ENCODE data around the gene CTTN.

CTTN gene

DNA sequence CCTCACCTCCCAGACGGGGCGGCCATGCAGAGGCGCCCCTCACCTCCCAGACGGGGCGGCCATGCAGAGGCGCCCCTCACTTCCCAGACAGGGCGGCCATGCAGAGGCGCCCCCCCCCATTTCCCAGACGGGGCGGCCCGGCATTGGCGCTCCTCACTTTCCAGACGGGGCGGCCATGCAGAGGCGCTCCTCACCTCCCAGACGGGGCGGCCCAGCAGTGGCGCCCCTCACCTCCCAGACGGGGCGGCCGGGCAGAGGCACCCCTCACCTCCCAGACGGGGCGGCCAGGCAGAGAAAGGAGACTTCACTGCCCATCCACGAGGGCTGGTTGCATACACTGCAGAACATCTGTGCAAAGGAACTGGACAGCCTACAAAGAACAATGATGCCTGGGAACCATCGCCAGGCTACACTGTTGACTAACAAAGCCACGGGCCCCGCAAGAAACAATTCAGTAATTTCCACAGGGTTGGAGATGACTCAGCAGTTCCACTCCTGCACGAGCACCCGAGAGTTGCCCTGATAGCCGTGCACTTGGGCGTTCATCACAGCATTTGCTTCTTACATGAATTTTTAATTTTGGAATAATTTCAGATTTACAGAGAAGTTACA, 58.7 kb downstream of the CTTN start:
- DNase-seq: no peak

DNA sequence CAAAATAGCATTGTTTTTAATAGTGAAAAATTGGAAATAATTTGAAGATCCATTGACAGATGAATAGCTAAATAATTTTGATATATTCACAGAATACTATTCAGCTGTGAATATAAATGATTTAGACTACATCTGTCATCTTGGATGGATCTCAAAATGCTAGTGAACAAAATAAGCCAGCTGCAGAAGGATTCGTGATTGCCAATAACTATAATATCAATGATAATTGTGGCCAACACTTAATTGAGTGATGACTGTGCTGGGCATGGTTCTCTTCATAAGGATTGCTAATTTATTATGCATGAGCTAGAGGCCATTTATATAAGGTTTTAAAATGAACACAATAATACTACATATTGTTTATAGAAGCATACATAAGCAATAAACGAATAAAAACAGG, 60.4 kb downstream of the CTTN start:
- no peak for DNase-seq

DNA sequence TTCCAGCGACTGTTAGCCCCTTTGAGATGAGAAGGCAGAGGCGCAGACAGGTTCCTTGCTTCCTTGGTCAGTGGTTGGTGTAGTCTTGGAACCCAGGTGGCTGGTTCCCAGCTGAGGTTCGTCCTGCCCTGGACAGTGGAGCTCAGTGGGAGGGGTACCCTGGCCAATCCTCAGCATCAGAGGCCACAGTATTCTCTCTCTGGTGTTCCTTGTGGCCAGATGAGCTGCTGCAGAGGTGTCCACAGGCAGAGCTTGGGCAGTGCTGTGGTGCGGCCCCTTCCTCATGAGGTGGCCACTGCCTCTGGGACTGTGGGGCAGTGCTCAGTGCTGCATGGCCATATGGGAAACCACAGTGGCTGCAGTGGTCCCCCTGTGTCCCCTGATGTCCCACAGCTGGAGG, 61.8 kb downstream of the CTTN start:
- no peak for DNase-seq

DNA sequence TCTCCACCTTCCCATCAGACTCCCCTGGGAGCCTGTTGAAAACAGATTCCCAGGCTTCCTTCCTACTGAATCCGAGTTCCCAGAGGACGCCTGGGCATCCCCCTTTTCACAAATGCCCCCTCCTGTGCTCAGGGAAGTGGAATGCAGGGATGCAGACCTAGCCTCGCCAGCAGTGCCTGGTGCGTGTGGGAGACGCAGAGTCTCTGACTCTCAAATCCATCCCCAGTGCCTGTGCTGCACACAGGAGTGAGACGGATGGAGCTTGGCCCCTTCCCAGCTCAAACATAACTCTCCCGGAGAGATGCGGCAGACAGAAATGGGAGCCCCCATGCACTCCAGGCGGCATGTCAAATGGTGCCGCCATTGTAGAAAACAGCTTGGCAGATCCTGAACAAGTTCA, 62.6 kb downstream of the CTTN start:
- no peak for DNase-seq

DNA sequence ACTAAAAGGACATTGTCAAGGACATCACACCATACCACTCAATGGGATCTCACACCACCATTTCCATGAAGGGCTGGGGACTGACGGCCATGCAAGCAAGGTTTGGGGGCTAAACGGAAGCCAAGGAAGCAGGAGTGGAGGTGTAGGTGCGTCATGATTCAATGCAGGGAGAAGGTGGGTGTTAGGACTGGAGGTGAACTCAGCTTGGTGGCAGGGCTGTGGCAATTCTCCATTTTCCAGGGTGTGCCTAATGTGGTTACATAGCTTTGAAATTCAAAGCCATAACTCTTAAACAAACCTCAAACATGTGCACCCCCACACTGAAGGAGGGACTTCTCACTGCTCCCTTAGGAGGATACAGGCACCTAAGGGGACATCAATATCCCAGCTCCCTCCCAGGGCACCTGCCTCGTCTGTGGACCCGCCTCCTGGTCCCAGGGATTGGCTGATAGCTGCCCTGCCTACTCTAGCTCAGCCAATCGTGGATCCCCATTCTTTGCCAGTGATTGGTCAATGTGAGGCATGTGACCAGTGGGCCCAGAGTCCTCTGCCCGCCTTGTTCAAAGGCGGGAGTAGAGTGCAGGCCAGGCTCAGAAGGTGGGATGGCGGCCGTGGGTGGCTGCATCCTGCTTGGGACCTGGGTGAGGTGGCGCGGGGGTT, 64.6 kb downstream of the CTTN start:
- no peak for DNase-seq

DNA sequence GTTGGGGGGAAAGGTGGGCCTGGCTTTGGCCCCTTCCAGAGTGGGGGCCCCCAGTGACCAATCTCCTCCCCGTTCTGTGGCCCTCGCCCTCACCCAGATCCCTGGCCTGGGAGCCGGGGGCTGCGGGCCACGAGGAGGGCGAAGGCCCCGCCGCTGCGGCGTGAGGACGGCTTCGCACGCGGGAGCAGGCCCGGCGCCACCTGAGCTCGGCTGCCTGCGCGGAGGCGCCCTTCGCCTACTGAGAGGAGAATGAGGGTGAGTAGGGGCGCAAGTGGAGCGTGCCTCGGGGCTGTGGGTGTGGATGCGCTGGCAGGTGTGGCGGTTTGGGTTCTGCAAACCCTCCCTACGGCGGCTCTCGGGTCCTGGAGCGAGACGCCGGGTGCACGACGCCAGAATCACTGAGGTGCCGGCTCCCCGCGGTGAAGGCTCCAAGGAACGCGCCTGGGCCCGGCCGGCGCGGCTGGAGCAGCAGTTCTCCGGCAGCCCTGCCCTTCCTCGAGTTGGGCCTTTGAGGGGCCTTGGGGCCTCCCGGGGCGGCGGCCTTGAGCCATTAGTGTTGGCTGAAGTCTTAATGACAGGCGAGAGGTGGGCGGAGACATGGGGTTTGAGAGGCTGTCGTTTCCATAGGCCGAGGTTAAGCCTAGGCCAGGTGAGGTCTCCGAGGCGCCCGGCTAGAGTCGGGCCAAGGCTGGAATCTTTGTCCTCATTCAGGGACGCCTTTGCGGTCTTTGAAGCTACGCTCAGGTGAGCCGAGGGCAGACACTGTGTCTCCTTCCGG, 65.3 kb downstream of the CTTN start:
- no peak for DNase-seq

DNA sequence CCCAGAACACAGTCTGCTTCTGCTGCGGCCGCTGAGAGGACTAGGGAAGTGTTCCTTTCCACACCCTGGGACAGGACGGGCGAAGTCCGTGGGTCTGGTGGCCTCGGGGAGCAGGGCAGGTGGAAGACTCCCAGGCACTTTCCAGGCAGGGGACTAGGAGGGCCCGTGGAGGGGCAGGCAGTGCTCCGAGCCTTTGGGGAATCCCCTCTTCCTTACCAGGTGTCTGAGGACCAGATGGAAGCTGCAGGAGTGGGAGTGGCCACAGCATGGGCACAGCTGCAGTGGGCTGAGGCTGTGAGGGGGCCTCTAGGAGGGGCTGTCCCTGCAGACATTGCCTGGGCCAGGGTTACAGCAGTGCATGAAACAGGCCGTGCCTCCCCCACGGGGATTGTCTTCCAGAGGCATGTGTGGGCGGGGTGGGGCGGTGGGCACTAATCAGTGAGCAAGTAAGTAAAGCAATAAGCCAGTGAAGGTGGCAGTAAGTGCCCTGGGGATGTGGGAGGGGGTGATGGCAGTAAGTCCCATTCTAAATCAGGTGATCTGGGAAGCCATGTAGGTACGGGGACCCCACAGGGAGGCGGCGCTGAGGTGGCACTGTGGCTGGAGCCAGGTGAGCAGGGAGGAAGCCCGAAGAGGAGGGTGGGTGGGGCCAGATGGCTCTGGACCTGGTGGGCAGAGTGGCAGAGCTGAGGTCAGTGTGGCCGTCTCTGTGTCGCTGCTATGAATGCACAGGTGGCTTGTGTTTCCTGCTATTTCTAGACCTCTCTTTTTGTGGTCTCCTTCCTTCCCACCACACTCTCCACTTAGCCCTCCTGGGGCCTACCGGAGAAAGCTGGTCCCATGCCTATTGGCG, 66.4 kb downstream of the CTTN start:
- DNase-seq: no peak

DNA sequence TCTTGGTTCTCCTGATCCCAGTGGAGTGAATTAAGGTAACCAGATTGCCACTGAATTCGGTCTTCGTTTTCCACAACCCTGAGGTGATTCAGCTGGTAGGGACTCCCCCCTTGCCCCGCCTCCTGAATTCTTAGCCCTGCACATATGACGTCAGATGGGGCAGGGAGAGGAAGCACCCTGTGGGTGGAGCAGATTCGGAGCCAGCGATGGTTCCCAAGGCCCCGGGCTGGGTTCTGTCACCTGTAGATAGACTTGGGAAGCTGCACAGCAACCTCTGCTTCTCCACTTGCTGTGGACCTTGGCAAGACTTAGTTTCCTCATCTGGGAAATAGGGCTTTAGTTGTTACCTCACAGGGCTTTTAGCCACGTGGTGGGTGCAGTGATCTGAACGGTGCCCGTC, 67.8 kb downstream of the CTTN start:
- DNase-seq: no peak

DNA sequence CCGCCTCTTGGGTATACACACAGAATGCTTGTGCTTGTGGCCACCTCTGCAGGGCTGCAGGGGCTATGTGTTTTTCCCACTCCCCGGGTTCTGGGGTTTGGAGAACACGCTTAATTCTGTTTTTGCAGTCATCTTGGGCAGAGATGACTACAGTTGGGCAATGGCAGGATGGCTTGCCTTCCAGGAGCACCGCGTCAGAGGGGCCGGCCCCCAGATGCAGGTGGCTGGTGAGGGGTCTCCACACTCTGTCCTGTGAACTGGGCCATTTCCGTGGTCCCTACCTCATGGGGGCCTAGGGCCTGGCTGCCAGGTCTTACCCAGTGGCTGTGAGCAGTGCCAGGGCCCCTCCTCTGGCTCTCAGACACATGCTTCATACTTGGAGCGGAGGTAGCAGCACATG, 68.3 kb downstream of the CTTN start:
- no peak for DNase-seq

DNA sequence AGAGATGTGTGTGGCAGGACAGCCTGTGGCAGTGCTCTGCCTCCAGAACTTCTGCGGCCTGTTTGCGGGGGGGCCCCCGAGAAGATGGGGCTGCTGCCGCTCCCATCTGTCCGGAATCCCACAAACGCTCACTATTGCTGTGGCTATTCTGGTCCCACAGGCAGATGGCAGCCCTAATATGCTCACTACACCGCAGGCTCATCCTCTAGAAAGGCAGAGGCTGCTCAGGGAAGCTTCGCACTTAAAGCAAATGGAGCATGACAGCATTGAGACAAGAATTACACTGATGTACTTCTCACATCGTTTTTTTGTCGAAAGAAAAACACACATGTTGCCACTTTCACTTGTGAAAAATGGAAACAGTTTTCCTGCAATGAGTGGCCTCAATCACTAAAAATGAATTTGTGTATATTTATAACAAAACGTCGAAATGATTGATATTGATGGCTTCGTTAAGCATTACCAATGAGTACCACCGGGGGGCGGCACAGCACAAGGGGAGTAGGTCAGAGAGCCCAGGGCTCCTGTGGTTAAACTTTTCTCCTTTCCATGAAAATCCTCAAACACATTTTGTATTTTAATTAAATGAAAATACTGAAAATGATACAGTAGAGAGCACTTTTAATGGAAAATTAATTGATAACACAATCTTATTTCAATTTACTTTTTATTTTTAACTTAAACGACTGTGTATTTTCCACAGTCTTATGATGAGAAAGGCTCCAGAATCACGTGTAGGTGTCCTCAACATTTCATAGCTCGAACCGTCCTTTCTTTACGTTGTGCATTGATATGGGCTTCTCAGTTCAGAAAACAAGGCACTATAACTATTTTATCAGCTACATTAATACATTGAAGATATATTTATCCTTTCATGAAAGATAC, 69.1 kb downstream of the CTTN start:
- DNase-seq: no peak

DNA sequence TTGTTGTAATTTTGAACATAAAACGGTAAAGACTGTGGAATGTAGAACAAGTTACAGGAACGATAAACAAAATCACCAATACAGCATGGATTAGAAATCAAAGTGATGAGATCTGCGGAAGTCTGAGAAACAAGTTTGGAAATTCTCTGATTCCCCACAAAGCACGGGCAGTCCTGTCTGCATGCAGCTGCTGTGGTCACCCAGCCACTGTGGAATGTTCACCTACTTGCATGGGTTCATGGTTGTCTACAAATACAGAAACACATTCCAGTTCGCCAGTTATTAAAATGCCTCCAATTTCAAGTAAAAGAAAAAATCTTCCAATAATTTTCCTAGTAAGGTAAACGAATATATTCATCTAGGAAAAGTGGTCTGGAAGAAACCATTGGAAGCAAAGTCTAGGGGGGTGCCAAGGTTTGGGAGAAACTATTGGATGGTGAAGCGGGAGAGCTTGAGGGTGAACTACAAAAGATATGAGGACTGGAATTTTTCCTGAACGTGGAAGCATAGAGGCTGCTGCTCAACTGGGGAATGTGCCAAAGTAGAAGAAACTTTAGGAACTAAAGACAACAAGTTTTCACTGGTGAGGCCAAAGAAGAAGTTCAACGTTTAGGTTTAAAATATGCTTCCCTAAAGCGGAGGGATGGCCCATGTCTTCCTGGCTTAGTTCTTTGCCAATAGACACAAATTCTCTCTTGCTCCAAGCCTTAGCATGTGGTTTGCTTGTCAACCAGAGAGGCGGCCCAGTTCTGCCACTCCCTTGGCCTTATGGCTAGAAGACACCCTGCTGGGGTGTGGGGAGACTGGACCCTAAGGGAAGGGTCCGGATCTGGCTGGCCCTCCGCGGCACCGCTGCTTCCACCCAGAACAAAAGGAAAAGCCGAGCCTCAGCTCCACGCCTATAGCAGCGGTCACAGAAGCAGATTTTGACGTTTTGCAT, 70.2 kb downstream of the CTTN start:
- DNase-seq: no peak

DNA sequence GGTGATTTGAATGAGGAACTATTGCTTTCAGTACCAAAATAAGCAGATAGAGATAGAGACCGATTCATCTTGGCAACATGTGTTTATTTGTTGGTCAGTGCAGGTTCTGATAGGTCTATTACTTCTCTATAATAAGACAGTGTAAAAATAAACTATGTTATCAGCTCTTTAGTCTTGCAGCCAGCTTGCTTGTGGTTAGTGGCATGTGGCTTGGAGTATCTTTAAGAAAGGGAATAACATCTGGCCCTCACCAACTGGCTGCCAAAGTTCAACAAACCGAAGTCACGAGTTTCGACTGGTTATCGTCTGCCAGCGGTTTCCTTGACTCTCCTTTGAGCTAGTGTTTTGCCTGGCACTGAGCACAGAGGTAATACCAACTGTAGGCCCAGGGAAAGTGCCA, 71.8 kb downstream of the CTTN start:
- DNase-seq: no peak

DNA sequence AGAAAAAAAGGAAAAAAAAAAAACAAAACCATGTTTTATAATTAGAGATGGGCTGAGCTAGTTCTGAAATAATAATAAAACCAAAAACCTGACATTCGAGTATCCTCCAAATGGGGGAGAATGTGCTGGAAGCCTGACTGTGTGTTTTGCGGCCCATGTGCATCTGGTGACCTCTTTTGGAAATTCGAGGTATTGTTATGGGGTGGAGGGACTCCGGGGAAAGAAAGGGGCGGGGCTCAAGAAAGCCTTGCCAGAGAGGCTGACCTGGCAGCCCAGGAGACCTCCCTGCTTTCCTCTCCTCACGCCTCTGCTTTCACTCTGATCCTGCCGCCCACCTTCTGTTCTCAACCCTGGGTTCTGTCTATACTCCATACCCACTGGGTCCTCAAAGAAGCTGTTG, 72.9 kb downstream of the CTTN start:
- DNase-seq: no peak

DNA sequence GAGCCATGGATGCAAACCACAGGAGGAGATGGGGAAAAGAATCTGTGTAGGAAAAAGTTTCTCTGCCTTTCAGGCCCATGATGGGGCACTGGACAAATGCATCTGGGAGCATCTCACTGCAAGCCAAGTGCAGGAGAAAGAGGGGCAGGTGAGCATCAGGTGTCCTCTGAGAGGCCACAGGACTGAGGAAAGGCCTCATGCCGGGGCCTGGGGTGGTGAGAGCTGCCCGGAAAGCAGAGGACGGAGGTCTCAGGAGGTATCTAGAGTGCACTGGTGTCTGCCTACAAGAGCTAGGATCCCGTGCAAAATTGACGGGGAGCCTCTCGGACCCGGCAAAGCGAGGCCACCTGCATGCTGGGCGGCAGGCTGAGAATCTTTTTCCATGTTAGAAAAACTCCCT, 73.9 kb downstream of the CTTN start:
- no peak for DNase-seq

DNA sequence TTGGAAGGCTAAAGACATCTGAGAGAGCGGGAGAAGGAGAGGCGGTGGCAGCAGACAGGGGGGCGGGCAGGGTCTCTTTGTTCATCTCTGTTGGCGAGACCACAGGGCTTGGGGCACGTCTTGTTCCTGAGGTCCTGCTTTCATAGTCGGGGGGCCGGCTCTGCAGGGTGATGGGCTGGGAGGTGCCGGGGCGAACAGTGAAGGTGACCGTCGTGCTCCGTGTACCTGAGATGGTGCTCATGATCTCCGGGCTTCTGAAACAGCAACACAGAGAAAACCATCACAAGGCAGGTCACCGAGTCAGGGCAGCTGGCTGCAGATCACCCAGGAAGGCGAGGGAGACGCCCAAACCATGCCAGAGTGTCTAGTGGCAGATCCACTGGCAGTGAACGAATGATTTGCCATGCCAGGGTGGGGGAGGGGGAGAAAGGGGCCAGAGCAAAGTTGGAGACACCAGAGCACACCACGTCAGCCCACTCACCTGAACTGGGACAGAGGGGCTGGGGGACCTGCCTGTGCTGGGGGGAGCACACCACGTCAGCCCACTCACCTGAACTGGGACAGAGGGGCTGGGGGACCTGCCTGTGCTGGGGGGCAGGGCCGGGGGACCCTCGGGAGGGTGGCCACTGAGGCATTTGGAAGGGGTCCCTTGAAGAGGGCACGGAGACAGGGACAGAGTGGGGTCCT, 75.0 kb downstream of the CTTN start:
- DNase-seq: no peak

DNA sequence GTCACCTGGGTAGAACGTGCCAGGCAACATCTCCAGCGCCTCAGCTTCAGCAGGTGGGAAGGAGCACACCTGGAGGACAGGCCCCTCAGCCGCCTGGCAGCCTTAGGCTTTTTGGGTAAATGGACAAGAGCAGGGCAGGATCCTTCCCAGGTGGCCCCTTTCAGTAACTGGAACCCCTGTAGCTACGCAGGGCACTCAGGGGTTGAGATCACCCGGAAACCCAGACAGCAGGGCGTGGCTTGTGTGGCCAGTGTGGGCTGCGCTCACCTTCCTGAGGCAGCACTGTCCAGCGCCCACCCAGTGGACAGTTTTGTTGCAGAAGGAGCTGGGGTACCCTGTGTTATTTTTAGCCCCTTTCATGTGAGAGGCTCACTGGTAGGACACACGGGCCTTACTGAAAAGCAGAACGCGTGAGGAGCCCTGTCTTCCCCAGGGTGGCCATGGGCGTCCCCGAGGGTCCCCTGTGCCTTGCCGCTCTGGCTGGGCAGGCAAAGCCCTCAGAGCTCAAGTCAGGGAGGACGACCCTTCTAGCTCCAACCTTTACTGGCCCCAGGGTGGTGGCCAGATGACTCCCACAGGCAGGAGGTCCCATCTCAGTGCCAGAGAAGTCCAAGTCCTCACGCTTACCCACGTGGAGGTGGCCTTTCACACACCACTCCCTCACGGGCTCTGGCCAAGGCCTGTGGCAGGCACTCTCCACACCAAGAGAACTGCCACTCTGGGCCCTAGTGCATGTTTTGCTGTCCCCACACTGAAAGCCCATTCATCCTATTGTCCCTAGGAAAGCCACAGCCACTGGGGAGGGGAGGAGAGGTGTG, 75.8 kb downstream of the CTTN start:
- DNase-seq: no peak

DNA sequence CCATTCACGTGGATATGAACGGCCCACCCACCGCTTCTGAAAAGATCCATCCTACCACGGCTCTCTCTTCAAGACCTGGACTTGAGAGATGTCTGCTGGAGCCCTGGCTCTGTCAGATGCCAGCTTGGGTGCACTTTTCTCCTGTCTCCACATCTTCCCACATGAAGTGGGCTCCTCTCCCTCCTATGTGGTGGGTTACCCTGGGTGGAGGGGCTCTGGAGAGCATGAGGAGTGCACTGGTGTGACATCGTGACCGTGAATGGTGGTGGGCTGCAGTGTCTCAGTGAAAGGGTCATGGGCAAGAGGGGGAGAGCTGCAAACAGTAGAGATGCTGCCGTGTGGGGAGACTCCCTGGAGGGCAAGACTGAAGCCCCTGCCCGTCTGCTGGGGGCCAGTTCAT, 76.4 kb downstream of the CTTN start:
- no peak for DNase-seq

DNA sequence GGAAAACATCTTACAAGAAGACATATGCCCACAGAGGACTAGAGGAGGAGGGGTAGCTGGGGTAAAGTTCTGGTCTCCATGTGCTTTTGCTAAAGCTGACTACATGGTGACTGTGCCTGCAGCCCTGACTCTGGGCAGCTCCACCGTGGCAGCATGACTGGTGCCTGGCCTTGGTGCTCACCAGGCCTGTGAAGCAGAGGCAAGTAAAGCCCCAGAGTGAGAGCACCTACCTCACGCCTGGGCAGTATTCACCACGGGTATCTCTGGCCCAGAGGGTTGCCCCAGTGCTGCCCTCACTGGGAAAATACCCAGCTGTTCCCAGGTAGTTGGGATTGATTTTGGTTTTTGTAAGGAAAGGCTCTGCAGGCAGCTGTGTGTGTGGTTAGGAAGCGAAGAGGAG, 78.3 kb downstream of the CTTN start:
- DNase-seq: no peak

DNA sequence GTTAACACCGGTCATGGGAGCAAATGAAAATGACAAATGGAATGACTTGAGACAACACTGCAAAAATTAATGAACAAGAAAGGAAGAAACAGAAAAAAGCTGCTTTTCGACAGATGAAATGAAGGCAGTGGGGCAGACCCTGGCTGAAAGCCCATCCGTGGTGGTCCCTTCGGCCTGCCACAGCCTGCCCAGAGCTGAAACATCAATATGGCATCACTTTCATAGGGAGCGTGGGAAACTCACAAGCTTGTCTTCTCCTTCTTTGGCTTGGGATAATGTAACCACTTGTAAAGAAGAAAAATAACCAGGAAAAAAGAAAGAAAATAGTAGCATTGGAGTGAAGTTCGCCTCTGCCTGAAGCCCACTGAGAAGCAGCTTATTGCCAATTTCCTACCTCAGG, 78.8 kb downstream of the CTTN start:
- DNase-seq: no peak

DNA sequence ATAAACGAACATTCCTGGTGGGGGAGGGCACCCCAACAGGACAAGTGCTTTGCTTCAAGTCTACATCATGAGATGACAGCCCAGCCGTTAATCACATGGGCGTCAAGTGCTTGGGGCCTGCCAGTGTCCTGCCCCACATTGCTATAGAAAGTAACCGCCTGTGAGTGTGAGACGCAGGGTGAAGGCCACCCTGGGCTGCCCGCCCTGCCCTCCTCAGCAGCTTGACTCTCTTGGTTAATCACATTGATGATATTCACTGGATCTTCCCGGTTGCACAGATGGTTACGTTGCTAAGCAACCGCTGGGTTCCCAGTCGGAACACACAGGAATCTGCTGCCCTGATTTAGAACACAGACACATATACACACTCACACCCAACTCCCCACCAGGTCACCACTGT, 79.3 kb downstream of the CTTN start:
- no peak for DNase-seq

Measured in NCI-H2029 treated with DMSO at 0.1 percent for 48 hours (cell line).